Fibroblast of lung (primary cell): ENCODE data around the gene DUS4L. TPM values are rescaled to one million over a fixed set of nuclear protein-coding genes. Genes with fewer than 3 reads are reported as not detected.

Experiments
- DNase-seq, 2 donors: peaks; one replicate each; pipeline versions ENCODE4 v3.0.0 to v3.0.0-alpha.2; 2010; ENCODE audit warnings: low read depth in 2 of 2
- H2AFZ ChIP-seq: 2 replicates; pipeline ENCODE4 v1.5.1; 2012; ENCODE audit warnings: low read length, control low read depth, inconsistent platforms
- H3K27ac ChIP-seq: 2 replicates; pipeline ENCODE4 v1.5.1; 2011; ENCODE audit warnings: low read length, control low read depth; ENCODE audit not compliant: insufficient read depth
- H3K27me3 ChIP-seq: 2 replicates; pipeline ENCODE4 v1.5.1; 2011; ENCODE audit warnings: mild to moderate bottlenecking, low read length; ENCODE audit not compliant: control insufficient read depth, insufficient read depth
- H3K36me3 ChIP-seq: 2 replicates; pipeline ENCODE4 v1.5.1; 2011; ENCODE audit warnings: low read length; ENCODE audit not compliant: control insufficient read depth, insufficient read depth
- H3K4me1 ChIP-seq: 2 replicates; pipeline ENCODE4 v1.5.1; 2011; ENCODE audit warnings: low read length; ENCODE audit not compliant: control insufficient read depth, insufficient read depth; ENCODE audit errors: extremely low read depth
- H3K4me2 ChIP-seq: 2 replicates; pipeline ENCODE4 v1.5.1; 2011; ENCODE audit warnings: low read length, control low read depth; ENCODE audit not compliant: insufficient read depth; ENCODE audit errors: extremely low read depth
- H3K4me3 ChIP-seq, 4 experiments: fragments of 200-600 bp in 1 of 4; sonication (generic) in 1 of 4; replicated peaks in 1 of 4; 2 replicates each; pipeline ENCODE4 v1.5.1; 2011 to 2016; ENCODE audit warnings: low read length in 4 of 4, low read depth in 3 of 4, mild to moderate bottlenecking in 3 of 4, control low read depth in 2 of 4, inconsistent platforms in 1 of 4, mixed read lengths in 1 of 4; ENCODE audit not compliant: insufficient read depth in 1 of 4; ENCODE audit errors: control extremely low read depth in 1 of 4
- H3K79me2 ChIP-seq: 2 replicates; pipeline ENCODE4 v1.5.1; 2012; ENCODE audit warnings: mild to moderate bottlenecking, low read length, inconsistent platforms; ENCODE audit not compliant: control insufficient read depth, insufficient read depth
- H3K9ac ChIP-seq: 2 replicates; pipeline ENCODE4 v1.5.1; 2011; ENCODE audit warnings: mild to moderate bottlenecking, low read length, control low read depth; ENCODE audit not compliant: insufficient read depth
- H3K9me3 ChIP-seq: 2 replicates; pipeline ENCODE4 v1.5.1; 2012; ENCODE audit warnings: low read depth, low read length; ENCODE audit not compliant: control insufficient read depth, insufficient read depth
- H4K20me1 ChIP-seq: 2 replicates; pipeline ENCODE4 v1.5.1; 2011; ENCODE audit warnings: low read length; ENCODE audit not compliant: control insufficient read depth, insufficient read depth; ENCODE audit errors: extremely low read depth
- CTCF ChIP-seq, 2 donors: IDR thresholded peaks in 1 of 2; conservative IDR thresholded peaks in 1 of 2; 1 replicate in 1 of 2; 2 replicates in 1 of 2; pipeline ENCODE4 v1.5.1; 2011 to 2012; ENCODE audit warnings: low read length in 2 of 2, control low read depth in 1 of 2, inconsistent platforms in 1 of 2, low read depth in 1 of 2, mild to moderate bottlenecking in 1 of 2
- EZH2 ChIP-seq: IDR thresholded peaks from 2 replicates; pipeline ENCODE4 v1.5.1; 2012; ENCODE audit warnings: low read length, control low read depth, mild to moderate bottlenecking; ENCODE audit errors: missing control alignments
- polyA minus RNA-seq: library from RNA; depleted of rRNA, polyadenylated mRNA; stranded (reverse); fragments of >200 nt; gene quantifications from 2 replicates; pipeline ENCODE4 v1.2.3, GENCODE V29; 2011; ENCODE audit warnings: low replicate concordance
- polyA plus RNA-seq, 2 donors: library from polyadenylated mRNA; depleted of rRNA in 1 of 2; stranded (reverse) in 1 of 2; unstranded in 1 of 2; fragments of >200 nt; gene quantifications; 2 replicates each; pipeline ENCODE4 v1.2.1, GENCODE V29; 2011 to 2012; ENCODE audit warnings: missing spikeins in 1 of 2
- total RNA-seq: library from RNA; depleted of rRNA; stranded (reverse); fragments of >200 nt; gene quantifications from 2 replicates; pipeline ENCODE4 v1.2.1, GENCODE V29; 2014

Gene DUS4L
- total RNA-seq (6.4 and 8.8 TPM in 2 replicates), polyA plus RNA-seq (5.5 TPM in 2 replicates), polyA minus RNA-seq (0.20 and 2.0 TPM in 2 replicates)
- polyA plus RNA-seq (2012) = 3.8 and 4.7 TPM in 2 replicates

- H2AFZ ChIP-seq = peak within 1 kb of the TSS; percentile 100
- peak; percentile 78 to 80 for DNase-seq
- no peaks in the 10 kb centered on the region for H4K20me1 ChIP-seq
- H3K79me2 ChIP-seq = peaks cover 8% of the 10 kb centered on the region
- H3K4me1 ChIP-seq = peaks cover 8% of the 10 kb centered on the region
- no peaks in the 10 kb centered on the region for H3K27me3 ChIP-seq
- H3K27ac ChIP-seq = peak within 1 kb of the TSS; percentile 95
- peak within 1 kb of the TSS; percentile 83 to 99 (median 91) for H3K4me3 ChIP-seq
- H3K36me3 ChIP-seq = no peaks in the 10 kb centered on the region
- peak within 1 kb of the TSS; percentile 93 for H3K4me2 ChIP-seq
- H3K9me3 ChIP-seq = no peaks in the 10 kb centered on the region
- peak within 1 kb of the TSS; percentile 96 for H3K9ac ChIP-seq
- TF ChIP-seq EZH2 (no peak), CTCF (conservative IDR thresholded peaks at IDR 0.05 in 1 of 2, IDR thresholded peaks at IDR 0.05 in 1 of 2; ENCODE audit: low read depth in 1 of 2, low read length in 2 of 2) (no peak)
Observed at GRCh38 chr7:107563775-107564552, at the start of gene DUS4L, which contains the start of gene COG5. Gene DUS4L, plus strand, starts transcription at chr7:107563971. Its CDS starts 3,100 bp downstream, at chr7:107567071. Gene COG5, minus strand, starts transcription at chr7:107563920. Its CDS starts 24 bp downstream, at chr7:107563896.

GRCh38 chr7:107526672-107527071 is 37.1 kb upstream of the DUS4L start:
- Histone ChIP-seq H3K36me3 (no peaks in the 10 kb centered on the region), H2AFZ (no peak overlapping the region), H3K27ac (no peak overlapping the region), H4K20me1 (no peaks in the 10 kb centered on the region), H3K4me3 (no peak overlapping the region), H3K4me2 (no peak overlapping the region), H3K79me2 (no peaks in the 10 kb centered on the region), H3K9me3 (no peaks in the 10 kb centered on the region), H3K4me1 (no peaks in the 10 kb centered on the region), H3K27me3 (no peaks in the 10 kb centered on the region), H3K9ac (no peak overlapping the region)
- TF ChIP-seq EZH2 (no peak), CTCF (conservative IDR thresholded peaks at IDR 0.05 in 1 of 2, IDR thresholded peaks at IDR 0.05 in 1 of 2; ENCODE audit: low read depth in 1 of 2, low read length in 2 of 2) (no peak)
- DNase-seq = no peak

GRCh38 chr7:107527196-107527595 is 36.6 kb upstream of the DUS4L start:
- Histone ChIP-seq H4K20me1 (no peaks in the 10 kb centered on the region), H3K36me3 (no peaks in the 10 kb centered on the region), H3K4me2 (no peak overlapping the region), H3K9ac (no peak overlapping the region), H3K27me3 (no peaks in the 10 kb centered on the region), H3K9me3 (no peaks in the 10 kb centered on the region), H2AFZ (no peak overlapping the region), H3K4me3 (no peak overlapping the region), H3K4me1 (no peaks in the 10 kb centered on the region), H3K27ac (no peak overlapping the region), H3K79me2 (no peaks in the 10 kb centered on the region)
- DNase-seq = no peak
- TF ChIP-seq CTCF (conservative IDR thresholded peaks at IDR 0.05 in 1 of 2, IDR thresholded peaks at IDR 0.05 in 1 of 2; ENCODE audit: low read depth in 1 of 2, low read length in 2 of 2) (no peak), EZH2 (no peak)
